Esophagus squamous epithelium (tissue), 5 donors: ENCODE results near the gene GNAI1. TPM values are rescaled to one million over a fixed set of nuclear protein-coding genes. Genes with fewer than 3 reads are reported as not detected.

Experiments used
- DNase-seq: peaks from one replicate; lab custom pipeline; 2025; lab: John Stamatoyannopoulos, UW
- H3K27ac ChIP-seq, 4 donors: fragments of 200-600 bp; sonication (generic); one replicate each; pipeline ENCODE4 v1.5.1; 2016 to 2019; ENCODE audit warnings: mild to moderate bottlenecking in 1 of 4
- H3K27me3 ChIP-seq, 4 donors: fragments of 200-600 bp; sonication (generic); 1 replicate in 3 of 4; 2 replicates in 1 of 4; pipeline versions ENCODE4 v1.5.1 to v1.6.0; 2017 to 2021; ENCODE audit warnings: antibody characterized with exemption in 1 of 4
- H3K36me3 ChIP-seq, 3 donors: fragments of 200-600 bp; sonication (generic); one replicate each; pipeline ENCODE4 v1.5.1; 2016 to 2019
- H3K4me1 ChIP-seq, 3 donors: fragments of 200-600 bp; sonication (generic); one replicate each; pipeline ENCODE4 v1.5.1; 2017 to 2019
- H3K4me3 ChIP-seq, 4 donors: fragments of 200-600 bp; sonication (generic); 1 replicate in 3 of 4; 2 replicates in 1 of 4; pipeline ENCODE4 v1.5.1; 2016 to 2019; ENCODE audit warnings: mild to moderate bottlenecking in 2 of 4, moderate library complexity in 1 of 4
- H3K9me3 ChIP-seq, 3 donors: fragments of 200-600 bp; sonication (generic); one replicate each; pipeline ENCODE4 v1.5.1; 2016 to 2019
- POLR2A ChIP-seq, 4 donors: fragments of 450-650 bp; IDR thresholded peaks; one replicate each; pipeline ENCODE4 v1.6.1; 2017; ENCODE audit warnings: antibody characterized with exemption in 4 of 4, mild to moderate bottlenecking in 4 of 4, moderate library complexity in 3 of 4
- WGBS, 2 donors: methylation state at CpG; one replicate each; pipeline ENCODE4 v1.1.5; 2018; 5-methylcytosine and 5-hydroxymethylcytosine counted together
- intact Hi-C: fragments of 100-400 bp; cut with DNase I; formaldehyde crosslinking; loops from one replicate; pipeline ENCODE4 v1.15.0; 2022
- total RNA-seq, 4 donors: library from RNA; depleted of rRNA; stranded (reverse); fragments of >200 nt; gene quantifications; one replicate each; pipeline ENCODE4 v1.1.0, GENCODE V29; 2016
- TF ChIP-seq, protein P1 (sequence below), 6 experiments: fragments of 450-650 bp in 4 of 6; fragments of 200-600 bp in 2 of 6; sonication (generic) in 2 of 6; IDR thresholded peaks; one replicate each; pipeline ENCODE4 v1.5.1; 2016 to 2019; ENCODE audit warnings: antibody characterized with exemption in 6 of 6, mild to moderate bottlenecking in 4 of 6, moderate library complexity in 4 of 6
- donor health status: DM: yes; HTN: yes; CAD: no.

GNAI1 gene
- total RNA-seq, 4 donors from 2014 or later, result 27.3 to 46.3 (median 38.8) TPM

DNA sequence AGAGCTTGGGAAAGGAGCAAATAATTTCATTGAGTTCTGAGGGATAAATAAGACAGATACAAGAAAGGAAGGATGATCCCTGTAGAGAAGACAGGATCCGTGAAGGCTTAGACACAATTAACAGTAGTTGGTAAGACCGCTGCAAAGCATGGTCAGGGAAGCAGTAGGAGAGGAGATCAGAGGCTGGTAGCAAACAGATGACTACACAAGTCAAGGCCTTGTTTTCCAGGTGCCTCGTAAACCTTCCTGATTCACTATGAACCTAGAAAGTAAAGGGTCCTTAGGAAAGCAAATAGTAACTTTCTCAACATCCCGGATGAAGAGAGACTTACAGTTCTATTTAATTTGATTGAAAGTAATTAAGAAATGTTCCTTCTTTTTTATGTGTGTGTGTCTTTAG lies 118.6 kb downstream of the GNAI1 start:
- Histone ChIP-seq H3K9me3 (no peaks in the 10 kb centered on the region), H3K4me1 (no peaks in the 10 kb centered on the region), H3K27ac (no peak overlapping the region), H3K27me3 (no peaks in the 10 kb centered on the region), H3K4me3 (no peak overlapping the region), H3K36me3 (no peaks in the 10 kb centered on the region)
- no peak for DNase-seq
- intact Hi-C loops, result no loop called here
- 89% methylated on average over 4 of the region's 4 CpGs for WGBS, 2 donors
- TF ChIP-seq, protein P1, sequence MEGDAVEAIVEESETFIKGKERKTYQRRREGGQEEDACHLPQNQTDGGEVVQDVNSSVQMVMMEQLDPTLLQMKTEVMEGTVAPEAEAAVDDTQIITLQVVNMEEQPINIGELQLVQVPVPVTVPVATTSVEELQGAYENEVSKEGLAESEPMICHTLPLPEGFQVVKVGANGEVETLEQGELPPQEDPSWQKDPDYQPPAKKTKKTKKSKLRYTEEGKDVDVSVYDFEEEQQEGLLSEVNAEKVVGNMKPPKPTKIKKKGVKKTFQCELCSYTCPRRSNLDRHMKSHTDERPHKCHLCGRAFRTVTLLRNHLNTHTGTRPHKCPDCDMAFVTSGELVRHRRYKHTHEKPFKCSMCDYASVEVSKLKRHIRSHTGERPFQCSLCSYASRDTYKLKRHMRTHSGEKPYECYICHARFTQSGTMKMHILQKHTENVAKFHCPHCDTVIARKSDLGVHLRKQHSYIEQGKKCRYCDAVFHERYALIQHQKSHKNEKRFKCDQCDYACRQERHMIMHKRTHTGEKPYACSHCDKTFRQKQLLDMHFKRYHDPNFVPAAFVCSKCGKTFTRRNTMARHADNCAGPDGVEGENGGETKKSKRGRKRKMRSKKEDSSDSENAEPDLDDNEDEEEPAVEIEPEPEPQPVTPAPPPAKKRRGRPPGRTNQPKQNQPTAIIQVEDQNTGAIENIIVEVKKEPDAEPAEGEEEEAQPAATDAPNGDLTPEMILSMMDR (IDR thresholded peaks at IDR 0.05), result no peak
- no peak for TF ChIP-seq POLR2A (IDR thresholded peaks at IDR 0.05)

DNA sequence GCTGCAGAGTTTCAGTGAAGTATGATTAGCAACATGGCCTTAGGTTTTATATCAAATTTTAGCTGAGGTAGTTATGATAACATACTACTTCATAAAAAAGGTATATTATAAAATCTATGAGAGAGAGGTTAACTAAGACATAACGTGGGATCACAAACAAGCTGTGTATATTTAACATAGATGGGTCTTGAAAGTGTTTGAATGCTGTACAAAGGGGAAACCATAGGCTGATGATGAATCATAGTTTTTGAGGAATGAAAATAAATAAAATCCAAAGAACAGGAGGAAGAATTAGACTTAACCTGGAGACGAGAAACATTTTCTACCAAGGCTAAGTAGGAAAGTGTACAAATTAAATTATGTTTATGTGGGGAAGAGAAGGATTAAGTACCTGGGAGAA lies 119.0 kb downstream of the GNAI1 start:
- no peaks in the 10 kb centered on the region for H3K36me3 ChIP-seq
- no peak overlapping the region for H3K4me3 ChIP-seq
- no peaks in the 10 kb centered on the region for H3K9me3 ChIP-seq
- H3K27ac ChIP-seq, result no peak overlapping the region
- TF ChIP-seq POLR2A (IDR thresholded peaks at IDR 0.05), result no peak
- TF ChIP-seq, protein P1 (IDR thresholded peaks at IDR 0.05), result no peak
- DNase-seq, result no peak
- no peaks in the 10 kb centered on the region for H3K4me1 ChIP-seq
- H3K27me3 ChIP-seq, result no peaks in the 10 kb centered on the region
- intact Hi-C loops, result no loop called here
- WGBS, 2 donors, result 63 to 72% methylated on average over 2 of the region's 2 CpGs

DNA sequence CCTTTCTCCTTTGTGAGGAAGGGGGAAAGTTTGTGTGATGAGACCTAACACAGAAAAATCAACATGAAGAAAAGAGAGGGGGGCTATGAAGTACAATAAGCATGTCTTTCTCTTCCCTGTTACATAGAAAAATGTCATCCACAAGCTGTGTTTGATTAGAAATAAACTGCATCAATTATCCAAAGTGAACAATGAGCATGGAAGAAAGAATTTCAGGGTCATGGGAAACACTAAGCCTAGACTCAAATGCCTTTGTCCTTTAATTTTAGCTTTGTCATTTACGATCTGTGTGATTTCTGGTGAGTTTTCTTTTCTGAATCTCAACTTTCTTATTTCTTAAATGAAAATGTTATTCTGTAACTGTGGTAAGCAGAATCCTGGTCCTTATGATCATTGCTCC lies 121.0 kb downstream of the GNAI1 start:
- DNase-seq, result no peak
- Histone ChIP-seq H3K36me3 (no peaks in the 10 kb centered on the region), H3K27me3 (no peaks in the 10 kb centered on the region), H3K4me1 (no peaks in the 10 kb centered on the region), H3K4me3 (no peak overlapping the region), H3K27ac (no peak overlapping the region), H3K9me3 (no peaks in the 10 kb centered on the region)
- WGBS, 2 donors, result 74 to 82% methylated on average over 1 of the region's 1 CpG
- no peak for TF ChIP-seq POLR2A (IDR thresholded peaks at IDR 0.05)
- TF ChIP-seq, protein P1 (IDR thresholded peaks at IDR 0.05), result no peak
- intact Hi-C loops, result no loop called here

DNA sequence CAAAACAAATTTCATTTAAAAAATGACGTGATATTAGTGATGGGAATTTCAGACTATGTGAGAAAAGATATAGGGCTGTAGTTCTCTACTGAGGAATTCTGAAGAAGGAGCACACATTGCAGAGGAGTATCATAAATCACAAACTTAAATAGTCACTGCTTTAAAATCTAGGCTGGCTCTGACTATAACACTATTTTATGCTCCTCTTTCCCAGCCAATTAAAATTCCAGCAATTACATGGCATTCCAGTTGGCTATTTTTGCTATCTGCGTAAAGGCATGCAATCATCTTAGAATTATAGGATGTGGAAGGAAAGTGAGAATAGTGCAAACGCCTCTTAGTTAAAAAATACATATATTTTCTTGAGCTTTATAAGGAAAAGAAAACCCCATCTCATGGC lies 123.1 kb downstream of the GNAI1 start:
- TF ChIP-seq POLR2A (IDR thresholded peaks at IDR 0.05), result no peak
- TF ChIP-seq, protein P1 (IDR thresholded peaks at IDR 0.05), result no peak
- H3K27ac ChIP-seq, result no peak overlapping the region
- no peaks in the 10 kb centered on the region for H3K27me3 ChIP-seq
- DNase-seq, result no peak
- H3K4me1 ChIP-seq, result no peaks in the 10 kb centered on the region
- 69 to 88% methylated on average over 3 of the region's 3 CpGs for WGBS, 2 donors
- no peaks in the 10 kb centered on the region for H3K9me3 ChIP-seq
- no peaks in the 10 kb centered on the region for H3K36me3 ChIP-seq
- intact Hi-C loops, result no loop called here
- H3K4me3 ChIP-seq, result no peak overlapping the region

DNA sequence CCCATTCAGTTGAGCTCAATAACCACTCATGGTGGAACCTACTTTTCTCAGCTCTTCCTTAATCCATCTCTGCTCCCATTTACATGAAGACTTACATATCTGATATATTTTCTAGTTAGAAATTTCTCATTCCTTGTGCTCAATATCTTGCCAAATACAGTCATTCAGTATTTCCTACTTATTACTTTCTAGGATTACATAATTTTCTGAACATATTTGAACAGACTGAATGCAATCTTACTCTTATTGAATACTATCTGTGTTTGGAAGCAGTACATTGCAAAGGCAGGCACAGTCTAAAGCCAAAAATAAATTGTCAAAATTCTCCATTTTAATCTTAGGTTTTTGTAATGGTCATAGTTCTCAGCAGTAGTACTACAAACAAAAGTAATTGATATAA lies 126.0 kb downstream of the GNAI1 start:
- Histone ChIP-seq H3K27me3 (no peaks in the 10 kb centered on the region), H3K27ac (no peak overlapping the region), H3K4me1 (no peaks in the 10 kb centered on the region), H3K4me3 (no peak overlapping the region), H3K36me3 (no peaks in the 10 kb centered on the region), H3K9me3 (no peaks in the 10 kb centered on the region)
- intact Hi-C loops, result no loop called here
- TF ChIP-seq, protein P1 (IDR thresholded peaks at IDR 0.05), result no peak
- no peak for TF ChIP-seq POLR2A (IDR thresholded peaks at IDR 0.05)
- DNase-seq, result no peak
